NB4 (cell line): ENCODE measurements around the gene ADGRL4.

Source experiments
- DNase-seq: peaks from one replicate; pipeline ENCODE4 v3.0.0; 2010; ENCODE audit warnings: low read depth
- H3K4me3 ChIP-seq: one replicate; pipeline ENCODE4 v1.5.1; 2011; ENCODE audit warnings: mild to moderate bottlenecking, low read depth, low read length, moderate library complexity
- CTCF ChIP-seq: IDR thresholded peaks from one replicate; pipeline ENCODE4 v1.5.1; 2012; ENCODE audit warnings: low read depth, low read length
- MAX ChIP-seq: IDR thresholded peaks from 2 replicates; pipeline ENCODE4 v1.6.1; 2011; ENCODE audit warnings: low read depth, low read length
- MYC ChIP-seq: IDR thresholded peaks from 2 replicates; pipeline ENCODE4 v1.6.1; 2011; ENCODE audit warnings: low read depth, low read length
- POLR2A ChIP-seq: IDR thresholded peaks from 2 replicates; pipeline ENCODE4 v1.6.1; 2011; ENCODE audit warnings: mild to moderate bottlenecking; ENCODE audit not compliant: insufficient read length; ENCODE audit errors: extremely low read depth

The ADGRL4 gene

GRCh38 chr1:79006564-79006963, at the start of gene ADGRL4:
ADGRL4 (minus strand) TSS chr1:79006730; CDS start chr1:79006654, 76 bp downstream.
- H3K4me3 ChIP-seq, result no peak within 1 kb of the TSS
- DNase-seq, result no peak
- no peak for TF ChIP-seq MAX
- TF ChIP-seq CTCF, result no peak
- TF ChIP-seq MYC, result no peak
- no peak for TF ChIP-seq POLR2A

- DNase-seq, result no peak
- H3K4me3 ChIP-seq, result no peak overlapping the region
- no peak for TF ChIP-seq POLR2A
- TF ChIP-seq CTCF, result no peak
- no peak for TF ChIP-seq MAX
- no peak for TF ChIP-seq MYC
Observed at GRCh38 chr1:79055856-79056255, 49.3 kb upstream of the ADGRL4 start.

- TF ChIP-seq CTCF (no peak), POLR2A (no peak)
- DNase-seq, result no peak
- no peak overlapping the region for H3K4me3 ChIP-seq
Observed at GRCh38 chr1:79052829-79053449, 46.4 kb upstream of the ADGRL4 start.

GRCh38 chr1:79044974-79045650, 38.6 kb upstream of the ADGRL4 start:
- DNase-seq, result peak; percentile 11
- H3K4me3 ChIP-seq, result no peak overlapping the region
- TF ChIP-seq POLR2A, result no peak
- no peak for TF ChIP-seq MYC
- no peak for TF ChIP-seq MAX
- no peak for TF ChIP-seq CTCF

- DNase-seq, result no peak
- TF ChIP-seq CTCF (no peak), MAX (no peak), POLR2A (no peak), MYC (no peak)
- H3K4me3 ChIP-seq, result no peak overlapping the region
Observed at GRCh38 chr1:79043506-79043905, 37.0 kb upstream of the ADGRL4 start.
